HepG2 (cell line): ENCODE data around the gene C1RL. TPM values are rescaled to one million over a fixed set of nuclear protein-coding genes. Genes with fewer than 3 reads are reported as not detected.
A peak's percentile ranks its signal among the peaks of the same experiment; 100 is the strongest.

Source experiments
- AHR ChIP-seq: IDR thresholded peaks from 2 replicates; pipeline ENCODE4 v1.6.1; 2018; ENCODE audit warnings: missing genetic modification reagents, missing compliant biosample characterization
- CCDC6 ChIP-seq: sonication (generic); formaldehyde crosslinking; IDR thresholded peaks from 2 replicates; pipeline ENCODE4 v1.8.1; 2022; ENCODE audit warnings: mild to moderate bottlenecking, missing genetic modification reagents, moderate library complexity
- FIP1L1 ChIP-seq: fragments of 200-400 bp; formaldehyde crosslinking; IDR thresholded peaks from 2 replicates; pipeline ENCODE4 v1.6.1; 2018; ENCODE audit warnings: low read depth, mild to moderate bottlenecking, low read length, moderate library complexity, borderline replicate concordance; ENCODE audit not compliant: insufficient read depth
- FOXA3 ChIP-seq: IDR thresholded peaks from 2 replicates; pipeline ENCODE4 v1.6.1; 2016; ENCODE audit warnings: missing genetic modification reagents, missing compliant biosample characterization
- GATAD2A ChIP-seq: IDR thresholded peaks from 2 replicates; pipeline ENCODE4 v1.6.1; 2016
- PTBP1 ChIP-seq: fragments of 200-400 bp; formaldehyde crosslinking; IDR thresholded peaks from 2 replicates; pipeline ENCODE4 v1.6.1; 2018; ENCODE audit warnings: low read length, low read depth; ENCODE audit not compliant: poor library complexity, severe bottlenecking
- SP1 ChIP-seq, 2 experiments: fragments of 450-650 bp in 1 of 2; sonication (generic) in 1 of 2; formaldehyde crosslinking in 1 of 2; IDR thresholded peaks; 2 replicates each; pipeline versions ENCODE4 v1.4.0 to v1.6.1; 2016 to 2020; ENCODE audit warnings: missing genetic modification reagents in 1 of 2
- SPEN ChIP-seq: sonication (generic); formaldehyde crosslinking; IDR thresholded peaks from 2 replicates; pipeline ENCODE4 v1.5.1; 2020; ENCODE audit warnings: low read depth, mild to moderate bottlenecking, missing genetic modification reagents
- ZBTB38 ChIP-seq: sonication (generic); formaldehyde crosslinking; IDR thresholded peaks from 2 replicates; pipeline ENCODE4 v1.5.1; 2020; ENCODE audit warnings: mild to moderate bottlenecking, missing genetic modification reagents
- ZC3H13 ChIP-seq: sonication (generic); formaldehyde crosslinking; IDR thresholded peaks from 2 replicates; pipeline ENCODE4 v1.8.1; 2023; ENCODE audit warnings: mild to moderate bottlenecking, missing genetic modification reagents, moderate library complexity
- ZEB1 ChIP-seq: IDR thresholded peaks from 2 replicates; pipeline ENCODE4 v1.6.1; 2012; ENCODE audit warnings: mild to moderate bottlenecking, low read depth, inconsistent platforms; ENCODE audit not compliant: insufficient replicate concordance
- ZKSCAN1 ChIP-seq: fragments of 150-350 bp; IDR thresholded peaks from 2 replicates; pipeline ENCODE4 v1.6.1; 2014; ENCODE audit warnings: low read length
- polyA plus RNA-seq, 8 experiments: library from polyadenylated mRNA; depleted of rRNA in 3 of 8; stranded (reverse) in 7 of 8; unstranded in 1 of 8; fragments of >200 nt; fragmentation: Illumina TruSeq in 4 of 8; extraction: Trizol in 4 of 8; gene quantifications; 2 replicates each; pipeline versions ENCODE4 v1.2.1 to v1.2.3, GENCODE V29; 2011 to 2016; ENCODE audit warnings: low read depth in 4 of 8, missing spikeins in 1 of 8, mixed read lengths in 1 of 8; ENCODE audit not compliant: insufficient read depth in 1 of 8
- total RNA-seq, 5 experiments: library from RNA; depleted of rRNA; stranded (reverse); fragments of >200 nt; fragmentation: Illumina TruSeq; extraction: Trizol; gene quantifications; 2 replicates each; pipeline ENCODE4 v1.2.3, GENCODE V29; 2016; ENCODE audit warnings: low read depth in 1 of 5
- TF ChIP-seq, protein P1 (sequence below): sonication (generic); formaldehyde crosslinking; IDR thresholded peaks from 2 replicates; pipeline ENCODE4 v1.8.0; 2022; ENCODE audit warnings: mild to moderate bottlenecking, missing genetic modification reagents
- TF ChIP-seq, protein P2 (sequence below): IDR thresholded peaks from 2 replicates; pipeline ENCODE4 v1.6.1; 2016; ENCODE audit warnings: missing genetic modification reagents, missing compliant biosample characterization
- TF ChIP-seq, protein P3 (sequence below): sonication (generic); formaldehyde crosslinking; IDR thresholded peaks from 2 replicates; pipeline ENCODE4 v1.5.0; 2020; ENCODE audit warnings: missing genetic modification reagents, mild to moderate bottlenecking, borderline replicate concordance
- TF ChIP-seq, protein P4 (sequence below): sonication (generic); formaldehyde crosslinking; IDR thresholded peaks from 2 replicates; pipeline ENCODE4 v1.4.0; 2020; ENCODE audit warnings: missing genetic modification reagents, mild to moderate bottlenecking, borderline replicate concordance
- TF ChIP-seq, protein P5 (sequence below): sonication (generic); formaldehyde crosslinking; IDR thresholded peaks from 2 replicates; pipeline ENCODE4 v1.4.0; 2020; ENCODE audit warnings: mild to moderate bottlenecking, missing genetic modification reagents

Gene C1RL
- total and polyA plus RNA-seq, 2 of the 13 experiments (the other 11 are each of a cell fraction or from before 2014, with no cell fraction given) = 28.9 to 53.1 TPM

DNA sequence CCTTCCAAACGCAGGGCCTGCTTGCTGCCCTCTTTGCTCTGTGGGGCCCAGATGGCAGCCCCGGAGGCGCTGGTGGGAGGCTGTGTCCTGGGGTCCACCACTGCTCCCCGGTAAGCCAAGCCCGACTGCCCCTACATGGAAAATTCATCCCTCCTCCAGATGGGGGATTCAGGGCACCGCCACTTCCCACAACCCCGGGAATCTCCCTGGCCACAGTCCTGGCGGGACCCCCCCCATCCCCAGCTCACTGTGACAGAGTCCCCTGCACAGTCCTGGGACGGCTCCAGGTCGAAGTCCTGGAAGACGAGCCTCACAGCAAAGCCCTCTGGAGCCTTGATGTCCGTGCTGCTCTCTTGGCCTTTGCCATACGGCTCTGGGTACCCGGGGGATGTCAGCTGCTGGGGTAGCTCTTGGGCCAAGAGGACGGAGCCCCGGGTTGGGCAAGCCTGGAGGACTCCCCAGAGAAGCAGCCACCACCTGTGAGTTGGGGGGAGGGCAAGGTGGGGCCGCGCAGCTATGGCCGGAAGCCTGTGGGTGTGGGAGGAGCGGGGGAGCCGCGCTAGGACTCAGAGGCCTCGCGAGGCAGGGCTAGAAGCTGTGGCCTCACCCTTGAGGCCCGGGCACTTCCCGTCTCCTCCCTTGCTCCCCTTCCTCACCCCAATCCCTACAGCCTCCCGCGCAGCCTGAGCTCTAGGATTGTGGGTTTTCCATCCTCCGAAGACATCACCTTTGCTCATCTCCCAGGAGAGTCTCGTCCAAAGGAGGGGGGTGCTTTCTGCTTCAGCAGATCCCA is 815 bp downstream of the C1RL start (continued):
- TF ChIP-seq GATAD2A (CRISPR knock-in tag) = peak; percentile 70
- no peak for TF ChIP-seq SP1 (IDR thresholded peaks at IDR 0.05)
- no peak for TF ChIP-seq SP1 (CRISPR knock-in tag; IDR thresholded peaks at IDR 0.05)
- TF ChIP-seq FIP1L1 = 0 out of 2 replicates have a peak, but pooled peaks have one; percentile 76
- peak; percentile 70 for TF ChIP-seq SPEN (CRISPR knock-in tag)
- TF ChIP-seq ZBTB38 (CRISPR knock-in tag) = no peak
- TF ChIP-seq, protein P1, sequence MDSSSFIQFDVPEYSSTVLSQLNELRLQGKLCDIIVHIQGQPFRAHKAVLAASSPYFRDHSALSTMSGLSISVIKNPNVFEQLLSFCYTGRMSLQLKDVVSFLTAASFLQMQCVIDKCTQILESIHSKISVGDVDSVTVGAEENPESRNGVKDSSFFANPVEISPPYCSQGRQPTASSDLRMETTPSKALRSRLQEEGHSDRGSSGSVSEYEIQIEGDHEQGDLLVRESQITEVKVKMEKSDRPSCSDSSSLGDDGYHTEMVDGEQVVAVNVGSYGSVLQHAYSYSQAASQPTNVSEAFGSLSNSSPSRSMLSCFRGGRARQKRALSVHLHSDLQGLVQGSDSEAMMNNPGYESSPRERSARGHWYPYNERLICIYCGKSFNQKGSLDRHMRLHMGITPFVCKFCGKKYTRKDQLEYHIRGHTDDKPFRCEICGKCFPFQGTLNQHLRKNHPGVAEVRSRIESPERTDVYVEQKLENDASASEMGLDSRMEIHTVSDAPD (CRISPR knock-in tag) = peak; percentile 85
- peak; percentile 65; the same call in 1 of the 2 replicates for TF ChIP-seq AHR (CRISPR knock-in tag)
- peak; percentile 76; the same call in 1 of the 2 replicates for TF ChIP-seq ZC3H13 (CRISPR knock-in tag)
- peak; percentile 63 for TF ChIP-seq ZEB1
- TF ChIP-seq, protein P2, sequence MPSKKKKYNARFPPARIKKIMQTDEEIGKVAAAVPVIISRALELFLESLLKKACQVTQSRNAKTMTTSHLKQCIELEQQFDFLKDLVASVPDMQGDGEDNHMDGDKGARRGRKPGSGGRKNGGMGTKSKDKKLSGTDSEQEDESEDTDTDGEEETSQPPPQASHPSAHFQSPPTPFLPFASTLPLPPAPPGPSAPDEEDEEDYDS (CRISPR knock-in tag) = peak; percentile 47; the same call in 1 of the 2 replicates
- peak; percentile 14 for TF ChIP-seq PTBP1
- TF ChIP-seq ZKSCAN1 = no peak
- no peak for TF ChIP-seq CCDC6 (CRISPR knock-in tag)
- TF ChIP-seq, protein P3, sequence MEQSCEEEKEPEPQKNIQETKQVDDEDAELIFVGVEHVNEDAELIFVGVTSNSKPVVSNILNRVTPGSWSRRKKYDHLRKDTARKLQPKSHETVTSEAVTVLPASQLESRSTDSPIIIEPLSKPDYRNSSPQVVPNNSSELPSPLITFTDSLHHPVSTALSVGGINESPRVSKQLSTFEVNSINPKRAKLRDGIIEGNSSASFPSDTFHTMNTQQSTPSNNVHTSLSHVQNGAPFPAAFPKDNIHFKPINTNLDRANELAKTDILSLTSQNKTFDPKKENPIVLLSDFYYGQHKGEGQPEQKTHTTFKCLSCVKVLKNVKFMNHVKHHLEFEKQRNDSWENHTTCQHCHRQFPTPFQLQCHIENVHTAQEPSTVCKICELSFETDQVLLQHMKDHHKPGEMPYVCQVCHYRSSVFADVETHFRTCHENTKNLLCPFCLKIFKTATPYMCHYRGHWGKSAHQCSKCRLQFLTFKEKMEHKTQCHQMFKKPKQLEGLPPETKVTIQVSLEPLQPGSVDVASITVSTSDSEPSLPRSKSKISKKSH (CRISPR knock-in tag) = peak; percentile 48; the same call in 1 of the 2 replicates
- TF ChIP-seq FOXA3 (CRISPR knock-in tag) = peak; percentile 17; the same call in 1 of the 2 replicates
- TF ChIP-seq, protein P4, sequence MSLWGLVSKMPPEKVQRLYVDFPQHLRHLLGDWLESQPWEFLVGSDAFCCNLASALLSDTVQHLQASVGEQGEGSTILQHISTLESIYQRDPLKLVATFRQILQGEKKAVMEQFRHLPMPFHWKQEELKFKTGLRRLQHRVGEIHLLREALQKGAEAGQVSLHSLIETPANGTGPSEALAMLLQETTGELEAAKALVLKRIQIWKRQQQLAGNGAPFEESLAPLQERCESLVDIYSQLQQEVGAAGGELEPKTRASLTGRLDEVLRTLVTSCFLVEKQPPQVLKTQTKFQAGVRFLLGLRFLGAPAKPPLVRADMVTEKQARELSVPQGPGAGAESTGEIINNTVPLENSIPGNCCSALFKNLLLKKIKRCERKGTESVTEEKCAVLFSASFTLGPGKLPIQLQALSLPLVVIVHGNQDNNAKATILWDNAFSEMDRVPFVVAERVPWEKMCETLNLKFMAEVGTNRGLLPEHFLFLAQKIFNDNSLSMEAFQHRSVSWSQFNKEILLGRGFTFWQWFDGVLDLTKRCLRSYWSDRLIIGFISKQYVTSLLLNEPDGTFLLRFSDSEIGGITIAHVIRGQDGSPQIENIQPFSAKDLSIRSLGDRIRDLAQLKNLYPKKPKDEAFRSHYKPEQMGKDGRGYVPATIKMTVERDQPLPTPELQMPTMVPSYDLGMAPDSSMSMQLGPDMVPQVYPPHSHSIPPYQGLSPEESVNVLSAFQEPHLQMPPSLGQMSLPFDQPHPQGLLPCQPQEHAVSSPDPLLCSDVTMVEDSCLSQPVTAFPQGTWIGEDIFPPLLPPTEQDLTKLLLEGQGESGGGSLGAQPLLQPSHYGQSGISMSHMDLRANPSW = 0 out of 2 replicates have a peak, but pooled peaks have one; percentile 26
- TF ChIP-seq, protein P5, sequence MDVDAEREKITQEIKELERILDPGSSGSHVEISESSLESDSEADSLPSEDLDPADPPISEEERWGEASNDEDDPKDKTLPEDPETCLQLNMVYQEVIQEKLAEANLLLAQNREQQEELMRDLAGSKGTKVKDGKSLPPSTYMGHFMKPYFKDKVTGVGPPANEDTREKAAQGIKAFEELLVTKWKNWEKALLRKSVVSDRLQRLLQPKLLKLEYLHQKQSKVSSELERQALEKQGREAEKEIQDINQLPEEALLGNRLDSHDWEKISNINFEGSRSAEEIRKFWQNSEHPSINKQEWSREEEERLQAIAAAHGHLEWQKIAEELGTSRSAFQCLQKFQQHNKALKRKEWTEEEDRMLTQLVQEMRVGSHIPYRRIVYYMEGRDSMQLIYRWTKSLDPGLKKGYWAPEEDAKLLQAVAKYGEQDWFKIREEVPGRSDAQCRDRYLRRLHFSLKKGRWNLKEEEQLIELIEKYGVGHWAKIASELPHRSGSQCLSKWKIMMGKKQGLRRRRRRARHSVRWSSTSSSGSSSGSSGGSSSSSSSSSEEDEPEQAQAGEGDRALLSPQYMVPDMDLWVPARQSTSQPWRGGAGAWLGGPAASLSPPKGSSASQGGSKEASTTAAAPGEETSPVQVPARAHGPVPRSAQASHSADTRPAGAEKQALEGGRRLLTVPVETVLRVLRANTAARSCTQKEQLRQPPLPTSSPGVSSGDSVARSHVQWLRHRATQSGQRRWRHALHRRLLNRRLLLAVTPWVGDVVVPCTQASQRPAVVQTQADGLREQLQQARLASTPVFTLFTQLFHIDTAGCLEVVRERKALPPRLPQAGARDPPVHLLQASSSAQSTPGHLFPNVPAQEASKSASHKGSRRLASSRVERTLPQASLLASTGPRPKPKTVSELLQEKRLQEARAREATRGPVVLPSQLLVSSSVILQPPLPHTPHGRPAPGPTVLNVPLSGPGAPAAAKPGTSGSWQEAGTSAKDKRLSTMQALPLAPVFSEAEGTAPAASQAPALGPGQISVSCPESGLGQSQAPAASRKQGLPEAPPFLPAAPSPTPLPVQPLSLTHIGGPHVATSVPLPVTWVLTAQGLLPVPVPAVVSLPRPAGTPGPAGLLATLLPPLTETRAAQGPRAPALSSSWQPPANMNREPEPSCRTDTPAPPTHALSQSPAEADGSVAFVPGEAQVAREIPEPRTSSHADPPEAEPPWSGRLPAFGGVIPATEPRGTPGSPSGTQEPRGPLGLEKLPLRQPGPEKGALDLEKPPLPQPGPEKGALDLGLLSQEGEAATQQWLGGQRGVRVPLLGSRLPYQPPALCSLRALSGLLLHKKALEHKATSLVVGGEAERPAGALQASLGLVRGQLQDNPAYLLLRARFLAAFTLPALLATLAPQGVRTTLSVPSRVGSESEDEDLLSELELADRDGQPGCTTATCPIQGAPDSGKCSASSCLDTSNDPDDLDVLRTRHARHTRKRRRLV (CRISPR knock-in tag) = peak; percentile 67; the same call in 1 of the 2 replicates
